NCI-H2107 (cell line): ENCODE data around the gene ALDH3B1.

Experiments used
- DNase-seq: peaks from one replicate; lab custom pipeline; 2025; lab: John Stamatoyannopoulos, UW

ALDH3B1 gene

GRCh38 chr11:68074584-68075352 lies 64.6 kb downstream of the ALDH3B1 start:
- no peak for DNase-seq

GRCh38 chr11:68076371-68077042 lies 66.4 kb downstream of the ALDH3B1 start:
- no peak for DNase-seq

- no peak for DNase-seq
Measured at GRCh38 chr11:68077617-68078582, 67.8 kb downstream of the ALDH3B1 start.
